LNCaP clone FGC (cell line): Measurements from ENCODE around the gene JPH3.
A peak's percentile ranks its signal among the peaks of the same experiment; 100 is the strongest.

Experiments
- DNase-seq: peaks from one replicate; pipeline ENCODE4 v3.0.0-alpha.2; 2011; ENCODE audit warnings: low read depth
- H3K4me3 ChIP-seq: 2 replicates; pipeline ENCODE4 v1.5.1; 2011; ENCODE audit warnings: mild to moderate bottlenecking, low read depth, low read length, control low read depth
- CTCF ChIP-seq: IDR thresholded peaks from 2 replicates; pipeline ENCODE4 v1.5.1; 2012; ENCODE audit warnings: mild to moderate bottlenecking; ENCODE audit not compliant: control insufficient read depth, insufficient read depth; ENCODE audit errors: extremely low read depth

The JPH3 gene

GRCh38 chr16:87634411-87634810, 32.1 kb downstream of the JPH3 start:
- H3K4me3 ChIP-seq, result no peak overlapping the region
- DNase-seq, result no peak
- TF ChIP-seq CTCF, result no peak

- no peak overlapping the region for H3K4me3 ChIP-seq
- peak; percentile 90 for TF ChIP-seq CTCF
Measured at GRCh38 chr16:87635541-87636049, 33.3 kb downstream of the JPH3 start.

GRCh38 chr16:87636050-87636684, 33.9 kb downstream of the JPH3 start:
- peak; percentile 23 for DNase-seq
- no peak overlapping the region for H3K4me3 ChIP-seq
- peak; percentile 83 for TF ChIP-seq CTCF

More at GRCh38 chr16:87635541-87636049, 33.3 kb downstream of the JPH3 start:
- peak; percentile 8 for DNase-seq

GRCh38 chr16:87636741-87637140, 34.4 kb downstream of the JPH3 start:
- TF ChIP-seq CTCF, result no peak
- no peak overlapping the region for H3K4me3 ChIP-seq

GRCh38 chr16:87637357-87637756, 35.0 kb downstream of the JPH3 start:
- no peak for DNase-seq
- no peak for TF ChIP-seq CTCF
- H3K4me3 ChIP-seq, result no peak overlapping the region

More at GRCh38 chr16:87636741-87637140, 34.4 kb downstream of the JPH3 start:
- DNase-seq, result no peak

GRCh38 chr16:87638736-87639135, 36.4 kb downstream of the JPH3 start:
- no peak overlapping the region for H3K4me3 ChIP-seq
- no peak for DNase-seq
- TF ChIP-seq CTCF, result no peak

GRCh38 chr16:87641721-87642120, 39.4 kb downstream of the JPH3 start:
- H3K4me3 ChIP-seq, result no peak overlapping the region
- no peak for DNase-seq
- no peak for TF ChIP-seq CTCF
